HG02885 (cell line): ENCODE data around the gene PRKAG3.

Experiments
- ATAC-seq: cut with Tn5 transposase; IDR thresholded peaks from one replicate; pipeline ENCODE4 v1.9.1; 2021; ENCODE audit warnings: mild to moderate bottlenecking; ENCODE audit not compliant: unreplicated experiment, poor library complexity

The PRKAG3 gene

GRCh38 chr2:218816561-218817011 lies 15.0 kb downstream of the PRKAG3 start:
- no peak for ATAC-seq

GRCh38 chr2:218815649-218816048 lies 16.0 kb downstream of the PRKAG3 start:
- ATAC-seq: no peak

GRCh38 chr2:218815244-218815637 lies 16.4 kb downstream of the PRKAG3 start:
- ATAC-seq: no peak

- ATAC-seq: no peak
Observed at GRCh38 chr2:218814540-218815243, 16.9 kb downstream of the PRKAG3 start.

GRCh38 chr2:218813771-218814460 lies 17.7 kb downstream of the PRKAG3 start:
- ATAC-seq: no peak

- ATAC-seq: no peak
Observed at GRCh38 chr2:218812861-218813260, 18.7 kb downstream of the PRKAG3 start.

GRCh38 chr2:218812096-218812815 lies 19.3 kb downstream of the PRKAG3 start:
- ATAC-seq: no peak

GRCh38 chr2:218811382-218811781 lies 20.2 kb downstream of the PRKAG3 start:
- ATAC-seq: no peak

GRCh38 chr2:218810256-218810655 lies 21.3 kb downstream of the PRKAG3 start:
- no peak for ATAC-seq

GRCh38 chr2:218809515-218809914 lies 22.1 kb downstream of the PRKAG3 start:
- no peak for ATAC-seq

- no peak for ATAC-seq
Observed at GRCh38 chr2:218807626-218808025, 24.0 kb downstream of the PRKAG3 start.

GRCh38 chr2:218806346-218806978 lies 25.1 kb downstream of the PRKAG3 start:
- ATAC-seq: no peak

- ATAC-seq: no peak
Observed at GRCh38 chr2:218805627-218806026, 26.0 kb downstream of the PRKAG3 start.

GRCh38 chr2:218804817-218805216 lies 26.8 kb downstream of the PRKAG3 start:
- no peak for ATAC-seq

- no peak for ATAC-seq
Observed at GRCh38 chr2:218802386-218802994, 29.1 kb downstream of the PRKAG3 start.

- ATAC-seq: no peak
Observed at GRCh38 chr2:218799990-218800389, 31.6 kb downstream of the PRKAG3 start.

- no peak for ATAC-seq
Observed at GRCh38 chr2:218798767-218799504, 32.7 kb downstream of the PRKAG3 start.

- no peak for ATAC-seq
Observed at GRCh38 chr2:218796691-218797090, 34.9 kb downstream of the PRKAG3 start.

GRCh38 chr2:218792433-218792832 lies 39.2 kb downstream of the PRKAG3 start:
- ATAC-seq: no peak
